GM23338 (cell line): ENCODE results near the gene RNASE8.

ENCODE experiments used
- CREB1 ChIP-seq: fragments of 250-450 bp; sonication (Bioruptor Pico); IDR thresholded peaks from 2 replicates; pipeline ENCODE4 v1.5.0; 2020; ENCODE audit warnings: low read depth, mild to moderate bottlenecking, moderate library complexity
- EZH2 ChIP-seq: fragments of 200-600 bp; sonication (generic); IDR thresholded peaks from one replicate; pipeline ENCODE4 v1.8.0; 2017; ENCODE audit warnings: antibody characterized with exemption, mild to moderate bottlenecking, low read depth; ENCODE audit not compliant: unreplicated experiment
- EZH2phosphoT487 ChIP-seq: fragments of 200-600 bp; sonication (generic); IDR thresholded peaks from one replicate; pipeline ENCODE4 v1.8.1; 2018; ENCODE audit warnings: antibody characterized with exemption; ENCODE audit not compliant: unreplicated experiment
- JUNB ChIP-seq: IDR thresholded peaks from one replicate; pipeline ENCODE4 v1.6.1; 2016; ENCODE audit warnings: antibody characterized with exemption; ENCODE audit not compliant: unreplicated experiment
- NANOG ChIP-seq: IDR thresholded peaks from 2 replicates; pipeline ENCODE4 v1.6.1; 2016; ENCODE audit warnings: antibody characterized with exemption, borderline replicate concordance
- POLR2AphosphoS5 ChIP-seq: IDR thresholded peaks from 2 replicates; pipeline ENCODE4 v1.6.1; 2016; ENCODE audit warnings: antibody characterized with exemption, low read depth
- STAT1 ChIP-seq: IDR thresholded peaks from one replicate; pipeline ENCODE4 v1.6.1; 2016; ENCODE audit warnings: antibody characterized with exemption; ENCODE audit not compliant: unreplicated experiment
- ZNF331 ChIP-seq: fragments of 250-450 bp; sonication (Bioruptor Pico); IDR thresholded peaks from 2 replicates; pipeline ENCODE4 v1.5.0; 2020; ENCODE audit warnings: low read depth, mild to moderate bottlenecking, moderate library complexity
- TF ChIP-seq, protein P1 (sequence below), 2 experiments: fragments of 200-600 bp in 1 of 2; sonication (generic) in 1 of 2; conservative IDR thresholded peaks; 2 replicates each; pipeline versions ENCODE4 v1.5.1 to v1.6.1; 2016 to 2017; ENCODE audit warnings: antibody characterized with exemption in 2 of 2, low read depth in 2 of 2, mild to moderate bottlenecking in 2 of 2, moderate library complexity in 1 of 2
- TF ChIP-seq, protein P2 (sequence below): IDR thresholded peaks from one replicate; pipeline ENCODE4 v1.6.1; 2018; ENCODE audit warnings: antibody characterized with exemption; ENCODE audit not compliant: unreplicated experiment
- TF ChIP-seq, protein P3 (sequence below): IDR thresholded peaks from 2 replicates; pipeline ENCODE4 v1.6.1; 2016; ENCODE audit warnings: antibody characterized with exemption

DNA sequence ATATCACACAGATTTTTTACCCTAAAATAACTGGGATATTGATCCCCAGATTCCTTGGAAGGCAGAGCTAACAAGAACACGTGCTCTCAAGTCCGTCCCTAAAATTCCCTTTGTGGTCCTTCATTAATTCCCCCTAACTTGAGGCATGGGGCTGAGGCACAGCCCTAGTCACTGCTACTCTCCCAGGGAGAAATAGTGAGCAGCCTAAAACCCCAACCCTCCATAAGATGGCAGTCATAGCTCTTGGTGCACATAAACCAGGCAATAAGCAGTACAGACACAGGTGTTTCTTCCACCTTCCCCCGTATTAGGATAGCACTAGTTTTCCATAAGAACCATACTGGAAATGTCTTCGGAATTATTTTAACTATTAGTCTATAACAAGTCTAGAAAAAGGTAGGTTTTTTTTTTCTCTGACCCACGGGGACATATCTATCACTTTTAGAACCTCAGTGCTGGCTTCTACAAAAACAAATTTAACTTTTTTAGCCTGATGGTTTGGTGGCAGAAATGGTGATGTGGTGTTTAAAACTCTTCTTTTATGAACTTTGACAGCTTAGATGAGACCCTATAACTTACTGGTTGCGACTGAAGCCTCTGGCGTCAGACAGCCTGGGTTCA lies 9.4 kb downstream of the RNASE8 start:
- TF ChIP-seq POLR2AphosphoS5, result no peak
- TF ChIP-seq, protein P1, sequence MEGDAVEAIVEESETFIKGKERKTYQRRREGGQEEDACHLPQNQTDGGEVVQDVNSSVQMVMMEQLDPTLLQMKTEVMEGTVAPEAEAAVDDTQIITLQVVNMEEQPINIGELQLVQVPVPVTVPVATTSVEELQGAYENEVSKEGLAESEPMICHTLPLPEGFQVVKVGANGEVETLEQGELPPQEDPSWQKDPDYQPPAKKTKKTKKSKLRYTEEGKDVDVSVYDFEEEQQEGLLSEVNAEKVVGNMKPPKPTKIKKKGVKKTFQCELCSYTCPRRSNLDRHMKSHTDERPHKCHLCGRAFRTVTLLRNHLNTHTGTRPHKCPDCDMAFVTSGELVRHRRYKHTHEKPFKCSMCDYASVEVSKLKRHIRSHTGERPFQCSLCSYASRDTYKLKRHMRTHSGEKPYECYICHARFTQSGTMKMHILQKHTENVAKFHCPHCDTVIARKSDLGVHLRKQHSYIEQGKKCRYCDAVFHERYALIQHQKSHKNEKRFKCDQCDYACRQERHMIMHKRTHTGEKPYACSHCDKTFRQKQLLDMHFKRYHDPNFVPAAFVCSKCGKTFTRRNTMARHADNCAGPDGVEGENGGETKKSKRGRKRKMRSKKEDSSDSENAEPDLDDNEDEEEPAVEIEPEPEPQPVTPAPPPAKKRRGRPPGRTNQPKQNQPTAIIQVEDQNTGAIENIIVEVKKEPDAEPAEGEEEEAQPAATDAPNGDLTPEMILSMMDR (conservative IDR thresholded peaks at IDR 0.05; ENCODE audit: low read depth in 2 of 2), result peak; percentile 35 to 66
- TF ChIP-seq ZNF331 (CRISPR knock-in tag), result no peak
- no peak for TF ChIP-seq EZH2
- TF ChIP-seq, protein P2, sequence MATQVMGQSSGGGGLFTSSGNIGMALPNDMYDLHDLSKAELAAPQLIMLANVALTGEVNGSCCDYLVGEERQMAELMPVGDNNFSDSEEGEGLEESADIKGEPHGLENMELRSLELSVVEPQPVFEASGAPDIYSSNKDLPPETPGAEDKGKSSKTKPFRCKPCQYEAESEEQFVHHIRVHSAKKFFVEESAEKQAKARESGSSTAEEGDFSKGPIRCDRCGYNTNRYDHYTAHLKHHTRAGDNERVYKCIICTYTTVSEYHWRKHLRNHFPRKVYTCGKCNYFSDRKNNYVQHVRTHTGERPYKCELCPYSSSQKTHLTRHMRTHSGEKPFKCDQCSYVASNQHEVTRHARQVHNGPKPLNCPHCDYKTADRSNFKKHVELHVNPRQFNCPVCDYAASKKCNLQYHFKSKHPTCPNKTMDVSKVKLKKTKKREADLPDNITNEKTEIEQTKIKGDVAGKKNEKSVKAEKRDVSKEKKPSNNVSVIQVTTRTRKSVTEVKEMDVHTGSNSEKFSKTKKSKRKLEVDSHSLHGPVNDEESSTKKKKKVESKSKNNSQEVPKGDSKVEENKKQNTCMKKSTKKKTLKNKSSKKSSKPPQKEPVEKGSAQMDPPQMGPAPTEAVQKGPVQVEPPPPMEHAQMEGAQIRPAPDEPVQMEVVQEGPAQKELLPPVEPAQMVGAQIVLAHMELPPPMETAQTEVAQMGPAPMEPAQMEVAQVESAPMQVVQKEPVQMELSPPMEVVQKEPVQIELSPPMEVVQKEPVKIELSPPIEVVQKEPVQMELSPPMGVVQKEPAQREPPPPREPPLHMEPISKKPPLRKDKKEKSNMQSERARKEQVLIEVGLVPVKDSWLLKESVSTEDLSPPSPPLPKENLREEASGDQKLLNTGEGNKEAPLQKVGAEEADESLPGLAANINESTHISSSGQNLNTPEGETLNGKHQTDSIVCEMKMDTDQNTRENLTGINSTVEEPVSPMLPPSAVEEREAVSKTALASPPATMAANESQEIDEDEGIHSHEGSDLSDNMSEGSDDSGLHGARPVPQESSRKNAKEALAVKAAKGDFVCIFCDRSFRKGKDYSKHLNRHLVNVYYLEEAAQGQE, result no peak
- TF ChIP-seq EZH2phosphoT487, result no peak
- TF ChIP-seq NANOG, result no peak
- TF ChIP-seq, protein P3, sequence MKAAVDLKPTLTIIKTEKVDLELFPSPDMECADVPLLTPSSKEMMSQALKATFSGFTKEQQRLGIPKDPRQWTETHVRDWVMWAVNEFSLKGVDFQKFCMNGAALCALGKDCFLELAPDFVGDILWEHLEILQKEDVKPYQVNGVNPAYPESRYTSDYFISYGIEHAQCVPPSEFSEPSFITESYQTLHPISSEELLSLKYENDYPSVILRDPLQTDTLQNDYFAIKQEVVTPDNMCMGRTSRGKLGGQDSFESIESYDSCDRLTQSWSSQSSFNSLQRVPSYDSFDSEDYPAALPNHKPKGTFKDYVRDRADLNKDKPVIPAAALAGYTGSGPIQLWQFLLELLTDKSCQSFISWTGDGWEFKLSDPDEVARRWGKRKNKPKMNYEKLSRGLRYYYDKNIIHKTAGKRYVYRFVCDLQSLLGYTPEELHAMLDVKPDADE, result no peak
- no peak for TF ChIP-seq JUNB
- no peak for TF ChIP-seq CREB1 (CRISPR knock-in tag)
- TF ChIP-seq STAT1, result no peak
